GF-D8 (cell line): ENCODE results near the gene POU2AF2.
"Not testable (repeated sequence)": the region's sequence is repeated elsewhere in the genome, so short reads cannot be mapped to it uniquely, and the experiment has no call there.

ENCODE experiments used
- DNase-seq: peaks from one replicate; lab custom pipeline; 2025; lab: John Stamatoyannopoulos, UW

POU2AF2 gene

GRCh38 chr11:111259896-111260295, 14.4 kb downstream of the POU2AF2 start:
- no peak for DNase-seq

GRCh38 chr11:111260811-111261210, 15.3 kb downstream of the POU2AF2 start:
- DNase-seq = no peak

DNA sequence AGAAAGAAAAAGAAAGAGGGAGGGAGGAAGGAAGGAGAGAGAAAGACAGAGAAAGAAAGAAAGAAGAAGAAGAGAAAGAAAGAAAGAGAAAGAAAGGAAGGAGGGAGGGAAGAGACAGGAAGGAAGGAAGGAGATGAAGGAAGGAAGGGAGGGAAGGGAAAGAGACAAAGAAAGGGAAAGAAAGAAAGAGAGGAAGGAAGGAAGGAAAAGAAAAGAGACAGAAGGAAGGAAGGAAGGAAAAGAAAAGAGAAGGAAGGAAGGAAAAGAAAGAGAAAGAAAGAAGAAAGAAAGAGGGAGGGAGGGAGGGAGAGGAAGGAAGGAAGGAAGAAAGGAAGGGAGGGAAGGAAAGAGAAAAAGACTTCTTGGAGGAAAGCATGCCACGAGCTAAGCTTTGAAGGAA, 19.1 kb downstream of the POU2AF2 start:
- no peak for DNase-seq

DNA sequence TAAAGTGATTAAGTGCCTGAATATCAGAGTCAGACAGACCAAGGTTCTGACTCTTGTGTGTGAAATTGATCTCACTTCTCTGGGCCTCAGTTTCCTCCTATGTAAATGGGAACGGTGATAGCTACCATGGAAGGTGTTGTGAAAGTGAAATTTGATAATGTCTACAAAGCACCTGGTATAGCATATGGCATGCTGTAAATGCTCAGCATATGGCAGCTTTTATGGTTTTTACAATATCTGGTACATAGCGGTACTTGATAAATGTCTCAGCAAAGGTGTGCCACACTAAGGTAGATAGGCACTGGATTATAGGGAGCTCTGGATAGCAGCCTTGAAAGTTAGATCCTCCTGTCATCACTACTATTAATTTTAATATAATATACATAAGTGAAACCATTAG, 19.9 kb downstream of the POU2AF2 start:
- DNase-seq = no peak

DNA sequence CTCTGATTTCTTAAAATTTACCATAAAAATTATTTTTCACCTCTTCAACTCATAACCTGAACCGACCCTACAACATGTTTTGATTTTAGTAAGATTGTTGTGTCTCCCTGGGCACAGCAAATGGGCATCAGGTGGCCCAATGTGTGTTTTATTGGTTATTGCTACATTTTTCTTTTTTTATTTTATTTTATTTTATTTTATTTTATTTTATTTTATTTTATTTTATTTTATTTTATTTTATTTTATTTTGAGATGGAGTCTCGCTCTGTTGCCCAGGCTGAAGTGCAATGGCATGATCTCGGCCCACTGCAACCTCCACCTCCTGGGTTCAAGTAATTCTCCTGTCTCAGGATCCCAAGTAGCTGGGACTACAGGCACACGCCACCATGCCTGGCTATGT, 22.8 kb downstream of the POU2AF2 start:
- DNase-seq = not testable (repeated sequence)

- no peak for DNase-seq
Observed at GRCh38 chr11:111269146-111269868, 23.8 kb downstream of the POU2AF2 start.

GRCh38 chr11:111272420-111272819, 26.9 kb downstream of the POU2AF2 start:
- DNase-seq = no peak

- no peak for DNase-seq
Observed at GRCh38 chr11:111282562-111283075, 37.1 kb downstream of the POU2AF2 start.

DNA sequence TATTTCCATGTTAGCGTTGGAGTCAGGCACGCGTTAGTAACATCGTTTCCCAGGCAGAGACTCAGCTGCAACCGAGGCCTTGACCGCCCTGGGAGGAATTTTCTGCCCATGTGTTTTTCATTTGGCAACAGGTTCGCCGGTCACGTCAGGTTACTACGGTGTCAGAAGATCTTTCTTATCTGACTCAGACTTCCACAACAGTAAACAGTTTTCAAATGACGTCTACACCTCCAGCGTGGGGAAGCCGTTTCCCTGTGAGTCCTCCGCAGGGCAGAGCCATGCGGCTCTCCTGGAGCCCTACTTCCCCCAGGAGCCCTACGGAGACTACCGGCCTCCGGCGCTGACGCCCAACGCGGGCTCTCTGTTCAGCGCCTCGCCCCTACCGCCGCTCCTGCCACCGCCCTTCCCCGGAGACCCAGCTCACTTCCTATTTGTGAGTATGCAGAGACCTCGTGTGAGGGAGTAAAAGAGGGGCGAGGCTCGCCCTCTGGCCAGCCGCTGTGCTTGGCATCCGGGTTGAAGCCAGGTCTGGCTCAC, 38.5 kb downstream of the POU2AF2 start:
- no peak for DNase-seq

- no peak for DNase-seq
Observed at GRCh38 chr11:111285189-111286091, 39.9 kb downstream of the POU2AF2 start.

GRCh38 chr11:111291764-111292163, 46.2 kb downstream of the POU2AF2 start:
- DNase-seq = no peak

DNA sequence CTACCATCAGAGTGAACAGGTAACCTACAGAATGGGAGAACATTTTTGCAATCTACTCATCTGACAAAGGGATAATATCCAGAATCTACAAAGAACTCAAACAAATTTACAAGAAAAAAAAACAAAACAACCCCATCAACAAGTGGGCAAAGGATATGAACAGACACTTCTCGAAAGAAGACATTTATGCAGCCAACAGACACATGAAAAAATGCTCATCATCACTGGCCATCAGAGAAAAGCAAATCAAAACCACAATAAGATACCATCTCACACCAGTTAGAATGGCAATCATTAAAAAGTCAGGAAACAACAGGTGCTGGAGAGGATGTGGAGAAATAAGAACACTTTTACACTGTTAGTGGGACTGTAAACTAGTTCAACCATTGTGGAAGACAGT, 46.9 kb downstream of the POU2AF2 start:
- DNase-seq = not testable (repeated sequence)

- DNase-seq = no peak
Observed at GRCh38 chr11:111296196-111296595, 50.7 kb downstream of the POU2AF2 start.

- DNase-seq = no peak
Observed at GRCh38 chr11:111297696-111298095, 52.2 kb downstream of the POU2AF2 start.

DNA sequence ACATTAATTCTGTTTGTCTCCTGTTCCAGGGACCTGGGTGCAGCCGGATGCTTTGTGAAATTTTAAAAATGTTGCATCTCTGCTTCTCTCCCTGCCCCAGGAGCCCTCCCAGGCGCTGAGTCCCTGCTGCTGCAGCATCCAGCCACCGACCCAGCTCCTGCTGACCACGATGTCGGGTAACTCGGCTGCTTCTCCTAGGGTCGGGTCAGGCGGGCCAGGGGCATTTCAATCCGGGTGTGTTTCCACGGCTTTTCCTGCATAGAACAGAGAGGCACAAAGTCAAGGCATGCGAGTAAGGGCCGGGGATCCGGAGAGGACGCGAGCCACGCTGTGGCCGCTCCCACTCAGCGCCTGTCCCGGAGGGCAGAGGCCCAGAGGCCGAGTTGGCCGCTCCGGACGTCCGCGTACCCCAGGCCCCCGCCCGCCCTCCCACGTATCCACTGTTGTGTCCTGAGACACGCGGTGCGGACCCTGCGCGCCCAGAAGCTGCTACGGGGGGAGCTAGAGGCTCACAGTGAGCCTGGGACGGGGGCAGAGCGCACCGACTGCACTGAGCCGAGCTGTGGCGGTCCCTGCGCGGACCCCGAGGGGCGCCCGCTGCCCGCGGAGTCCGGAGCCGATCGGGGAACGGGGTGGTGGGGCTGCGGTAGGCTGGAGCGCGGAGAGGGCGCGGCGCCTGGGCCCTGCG, 53.0 kb downstream of the POU2AF2 start, which contains the start of gene POU2AF3:
POU2AF3 (plus strand) TSS at position 134 of the 688 bp plus-strand sequence; CDS start at position 170, 36 bp downstream.
- DNase-seq = no peak

DNA sequence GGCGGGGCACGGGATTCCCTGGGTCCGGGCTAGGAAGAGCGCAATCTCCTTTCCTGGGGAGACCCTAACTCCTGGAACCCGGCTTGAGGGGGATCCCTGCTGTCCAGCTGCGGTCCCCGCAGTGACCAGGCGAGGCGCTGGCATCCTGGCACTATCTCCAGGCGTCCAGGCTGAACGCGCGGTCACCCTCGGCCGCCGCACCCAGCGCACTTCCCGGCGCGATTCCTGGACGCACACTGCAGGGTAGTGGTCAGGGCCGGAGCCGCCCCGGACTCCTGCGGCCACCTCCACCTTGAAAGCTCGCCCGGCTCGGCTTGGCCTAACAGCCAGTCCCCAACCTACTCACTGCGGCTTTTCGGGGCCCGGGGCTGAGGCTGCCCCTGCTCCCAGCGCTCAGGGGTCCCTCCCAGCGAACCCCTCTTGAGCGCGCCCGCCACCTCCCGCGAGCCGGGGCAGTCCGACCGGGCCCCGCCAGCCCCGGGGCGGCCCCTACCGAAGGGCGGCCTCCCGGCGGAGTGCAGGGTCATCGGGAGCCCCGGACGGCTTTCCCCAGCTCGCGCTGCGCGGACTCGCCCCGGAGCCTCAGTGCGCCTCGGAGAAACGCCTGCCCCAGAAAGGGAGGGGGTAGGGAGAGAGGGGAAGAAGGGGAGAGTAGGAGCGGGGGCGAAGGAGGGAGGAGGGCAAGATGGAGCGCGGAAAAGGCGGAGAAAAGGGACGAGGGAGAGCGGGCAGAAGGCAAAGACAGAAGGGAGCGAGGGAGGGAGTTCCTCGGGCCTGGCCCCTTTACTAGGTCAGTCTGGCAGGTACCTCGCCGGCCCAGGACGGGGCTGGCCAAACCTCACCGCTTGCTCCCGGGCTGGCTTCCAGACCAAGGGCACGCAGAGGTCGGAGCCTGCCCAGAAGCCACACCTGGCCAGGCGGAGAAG, 53.8 kb downstream of the POU2AF2 start:
- no peak for DNase-seq

- no peak for DNase-seq
Observed at GRCh38 chr11:111300569-111300968, 55.0 kb downstream of the POU2AF2 start.

DNA sequence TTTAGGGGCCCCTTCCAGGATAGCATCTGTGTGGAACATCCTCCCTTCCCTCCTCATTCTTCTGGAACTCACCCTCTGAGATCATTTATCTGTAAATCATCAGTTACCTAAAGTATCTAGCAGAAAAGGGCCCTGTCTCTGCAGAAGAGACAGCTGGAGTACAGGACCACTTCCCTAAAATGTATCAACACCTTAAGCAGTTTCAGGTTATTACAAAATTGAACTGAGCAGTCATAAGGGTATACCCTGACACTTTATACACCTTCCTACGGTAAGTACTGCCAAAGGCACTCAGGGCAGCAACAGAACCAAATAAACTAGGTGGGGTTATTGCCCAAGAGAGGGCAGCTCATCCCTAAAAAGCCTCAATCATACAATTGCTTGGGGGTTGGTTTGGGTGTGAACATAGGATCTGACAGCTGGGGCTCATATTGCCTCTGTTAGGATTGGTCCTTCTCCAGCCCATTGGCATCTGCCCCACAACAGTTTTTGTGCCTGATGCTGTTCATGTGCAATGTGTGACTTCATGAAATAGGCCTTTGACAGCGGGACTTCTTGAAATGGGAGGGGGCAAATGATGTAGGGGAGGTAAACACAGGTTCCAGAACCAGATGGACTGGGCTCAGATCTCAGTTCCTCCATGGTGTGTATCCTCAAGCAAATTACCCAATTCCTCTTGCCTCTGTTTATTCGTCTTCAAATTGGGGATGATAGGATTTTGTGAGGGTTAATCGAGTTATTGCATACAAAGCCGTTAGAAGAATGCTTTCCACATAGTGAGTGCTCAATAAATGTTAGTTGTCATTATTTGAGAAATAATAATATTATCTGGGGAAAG, 55.7 kb downstream of the POU2AF2 start:
- DNase-seq = no peak

DNA sequence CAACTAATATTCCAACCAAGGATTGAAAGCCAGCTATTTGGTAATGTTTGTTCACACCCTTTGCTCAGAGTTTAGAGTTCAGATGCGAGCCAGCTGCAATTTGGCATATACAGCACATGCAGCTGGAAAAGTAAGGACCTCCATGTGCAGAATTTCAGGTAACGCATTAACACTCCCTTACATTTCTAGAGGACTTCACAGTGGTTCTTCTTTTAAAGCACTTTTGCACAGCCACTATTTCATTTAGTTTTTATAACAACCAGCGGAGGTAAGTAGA, 56.3 kb downstream of the POU2AF2 start:
- DNase-seq = no peak

DNA sequence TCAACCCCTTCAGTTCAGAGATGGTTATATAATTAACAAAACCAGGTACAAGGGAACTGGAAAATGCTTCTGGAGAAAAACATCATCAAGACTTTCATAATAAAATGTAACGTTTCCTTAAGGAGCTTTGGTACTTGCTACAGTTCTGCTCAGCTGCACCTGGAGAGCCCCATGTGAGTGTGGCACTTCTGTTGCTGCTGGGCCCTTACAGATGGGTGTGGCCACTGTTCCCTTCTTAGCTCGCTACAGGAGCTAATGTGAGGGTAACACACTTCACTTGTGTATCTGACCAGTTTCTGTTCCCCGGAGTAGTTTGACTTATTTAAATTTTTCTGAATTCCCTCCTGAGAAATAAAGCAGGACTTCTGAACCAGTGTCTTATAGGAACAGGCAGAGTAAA, 56.8 kb downstream of the POU2AF2 start:
- DNase-seq = no peak
